PFSK-1 (cell line): ENCODE data around the gene SLMAP.

Source experiments
- FOXP2 ChIP-seq: optimal IDR thresholded peaks from 2 replicates; pipeline ENCODE3; 2011; ENCODE audit warnings: borderline replicate concordance, control low read depth, inconsistent platforms; ENCODE audit not compliant: insufficient read depth; ENCODE audit errors: extremely low read length, extremely low read depth
- POLR2AphosphoS5 ChIP-seq: IDR thresholded peaks from 2 replicates; pipeline ENCODE4 v1.6.1; 2012; ENCODE audit warnings: low read depth, mild to moderate bottlenecking, control low read depth, low read length, moderate library complexity
- REST ChIP-seq, 2 experiments: IDR thresholded peaks; 2 replicates each; pipeline versions ENCODE4 v1.6.1 to v1.8.0; 2011 to 2012; ENCODE audit warnings: low read depth in 2 of 2, low read length in 2 of 2, control low read depth in 1 of 2, inconsistent platforms in 1 of 2, mild to moderate bottlenecking in 1 of 2, moderate library complexity in 1 of 2; ENCODE audit not compliant: insufficient read depth in 1 of 2
- SIN3A ChIP-seq: IDR thresholded peaks from 2 replicates; pipeline ENCODE4 v1.6.1; 2012; ENCODE audit warnings: mild to moderate bottlenecking, low read length, moderate library complexity, borderline replicate concordance; ENCODE audit not compliant: insufficient read depth
- TAF1 ChIP-seq: IDR thresholded peaks from 2 replicates; pipeline ENCODE4 v1.6.1; 2012; ENCODE audit warnings: low read length, control low read depth, borderline replicate concordance; ENCODE audit not compliant: insufficient read depth

Gene SLMAP

GRCh38 chr3:57735405-57735804 lies 20.7 kb upstream of the SLMAP start:
- TF ChIP-seq FOXP2 = no peak
- no peak for TF ChIP-seq REST (IDR thresholded peaks at IDR 0.05; ENCODE audit: insufficient read depth in 1 of 2, low read depth in 2 of 2, low read length in 2 of 2)
- TF ChIP-seq SIN3A = no peak
- no peak for TF ChIP-seq TAF1
- TF ChIP-seq POLR2AphosphoS5 = no peak

GRCh38 chr3:57737840-57738239 lies 18.3 kb upstream of the SLMAP start:
- TF ChIP-seq TAF1 (no peak), FOXP2 (no peak), REST (IDR thresholded peaks at IDR 0.05; ENCODE audit: insufficient read depth in 1 of 2, low read depth in 2 of 2, low read length in 2 of 2) (no peak), SIN3A (no peak), POLR2AphosphoS5 (no peak)

- TF ChIP-seq SIN3A (no peak), TAF1 (no peak), POLR2AphosphoS5 (no peak), FOXP2 (no peak), REST (IDR thresholded peaks at IDR 0.05; ENCODE audit: insufficient read depth in 1 of 2, low read depth in 2 of 2, low read length in 2 of 2) (no peak)
Measured at GRCh38 chr3:57738391-57738790, 17.7 kb upstream of the SLMAP start.

DNA sequence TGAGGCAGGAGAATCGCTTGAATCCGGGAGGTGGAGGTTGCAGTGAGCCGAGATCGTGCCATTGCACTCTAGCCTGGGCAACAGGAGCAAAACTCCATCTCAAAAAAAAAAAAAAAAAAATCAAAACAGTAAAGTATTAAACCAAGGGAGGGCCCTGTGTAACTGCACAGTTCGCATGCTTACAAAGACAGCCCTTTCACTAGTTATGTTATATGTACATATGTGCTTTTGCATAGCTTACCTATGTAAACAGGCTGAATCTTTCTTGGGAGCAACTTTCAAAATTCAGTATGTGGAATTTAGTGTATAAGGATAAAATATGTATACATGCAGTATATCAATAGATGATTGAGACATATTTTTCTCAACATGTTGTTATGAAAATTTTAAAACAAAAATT lies 16.1 kb upstream of the SLMAP start:
- TF ChIP-seq POLR2AphosphoS5 = no peak
- TF ChIP-seq FOXP2 = no peak
- TF ChIP-seq SIN3A = no peak
- TF ChIP-seq REST (IDR thresholded peaks at IDR 0.05; ENCODE audit: insufficient read depth in 1 of 2, low read depth in 2 of 2, low read length in 2 of 2) = no peak
- TF ChIP-seq TAF1 = no peak

DNA sequence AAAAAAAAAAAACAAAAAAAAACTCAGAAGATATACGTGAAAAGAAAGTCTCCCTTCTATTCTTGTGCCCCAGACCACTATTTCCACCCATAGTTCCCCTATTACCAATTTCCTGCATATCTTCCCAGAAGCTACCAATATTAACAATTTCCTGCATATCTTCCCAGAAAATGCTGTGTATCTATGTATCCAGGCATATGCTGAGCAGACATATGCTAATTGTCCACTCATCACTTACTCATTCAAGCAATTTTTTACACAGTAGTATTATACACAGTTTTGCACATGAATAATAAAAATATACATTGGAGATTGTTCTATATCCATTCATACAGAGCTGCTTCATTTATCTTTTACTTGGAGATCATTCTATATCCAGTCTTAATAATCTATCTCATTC lies 12.6 kb upstream of the SLMAP start:
- TF ChIP-seq REST (IDR thresholded peaks at IDR 0.05; ENCODE audit: insufficient read depth in 1 of 2, low read depth in 2 of 2, low read length in 2 of 2) (no peak), SIN3A (no peak), POLR2AphosphoS5 (no peak), TAF1 (no peak), FOXP2 (no peak)
